OCI-LY3 (cell line): ENCODE results near the gene COL26A1.

Experiments used
- CTCF ChIP-seq: fragments of 200-600, 300-600 bp; sonication (generic); IDR thresholded peaks from 2 replicates; pipeline ENCODE4 v1.5.1; 2014; ENCODE audit warnings: antibody characterized with exemption, low read length, low read depth
- EZH2phosphoT487 ChIP-seq: fragments of 200-600 bp; shearing (Covaris generic); IDR thresholded peaks from 2 replicates; pipeline ENCODE4 v1.6.1; 2018; ENCODE audit warnings: antibody characterized with exemption, mixed run types, low read depth

GRCh38 chr7:101511965-101512364, 149.3 kb downstream of the COL26A1 start:
- TF ChIP-seq CTCF (no peak), EZH2phosphoT487 (no peak)
